GM21360 (cell line): ENCODE measurements around the gene RAB24.
"Not testable (repeated sequence)": the region's sequence is repeated elsewhere in the genome, so short reads cannot be mapped to it uniquely, and the experiment has no call there.

Source experiments
- ATAC-seq: cut with Tn5 transposase; IDR thresholded peaks from one replicate; pipeline ENCODE4 v1.9.1; 2021; ENCODE audit warnings: mild to moderate bottlenecking, moderate library complexity; ENCODE audit not compliant: unreplicated experiment

Gene RAB24

DNA sequence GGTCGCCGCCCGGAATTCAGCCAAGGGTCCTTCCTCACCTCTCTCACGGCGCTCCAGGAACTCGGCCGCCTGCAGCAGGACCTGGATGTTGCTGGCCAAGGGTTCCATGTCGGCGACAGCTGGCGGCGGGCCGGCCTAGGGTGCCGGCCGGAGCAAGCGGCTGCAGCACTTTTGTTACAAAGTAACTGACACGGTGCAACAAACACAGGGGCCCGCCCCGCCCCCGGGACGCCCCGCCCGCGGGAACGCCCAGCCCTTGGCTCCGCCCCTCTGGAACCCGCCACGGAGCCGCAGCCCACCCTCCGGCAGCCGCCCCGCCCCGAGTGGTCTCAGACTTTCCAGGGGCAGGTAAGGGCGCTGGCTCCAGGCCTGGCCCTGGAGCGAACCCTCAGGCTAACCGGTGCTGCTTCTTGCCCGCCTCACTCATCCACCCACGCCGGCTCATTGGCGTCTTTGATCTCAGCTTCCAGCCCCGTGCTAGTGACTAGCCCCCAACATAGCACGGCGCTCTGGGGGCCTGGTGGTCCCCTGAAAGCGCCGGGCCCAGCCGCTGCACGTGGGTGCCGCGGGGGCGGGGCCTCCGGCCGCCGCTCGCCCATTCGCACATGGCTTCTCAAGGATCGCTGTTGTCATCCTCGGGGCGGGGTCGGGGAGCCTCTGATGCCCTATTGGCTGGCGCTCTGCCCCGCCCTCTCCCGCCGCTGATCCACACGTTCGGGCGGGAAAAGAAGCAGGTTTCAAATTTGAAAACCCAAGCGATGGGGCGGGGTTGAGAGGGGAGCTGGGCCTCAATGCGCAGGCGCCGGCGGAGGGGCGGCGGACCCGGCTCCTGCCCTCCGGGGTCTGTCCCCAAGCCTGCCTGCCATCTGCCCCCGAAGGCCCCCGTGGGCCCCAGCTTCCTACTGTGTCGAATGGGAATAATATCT is 8.5 kb upstream of the RAB24 start, which contains the start of gene MXD3:
Gene MXD3, minus strand, starts transcription at position 176 of the 926 bp plus-strand sequence. Its CDS starts 68 bp downstream, at position 108.
- ATAC-seq: peak; percentile 69

DNA sequence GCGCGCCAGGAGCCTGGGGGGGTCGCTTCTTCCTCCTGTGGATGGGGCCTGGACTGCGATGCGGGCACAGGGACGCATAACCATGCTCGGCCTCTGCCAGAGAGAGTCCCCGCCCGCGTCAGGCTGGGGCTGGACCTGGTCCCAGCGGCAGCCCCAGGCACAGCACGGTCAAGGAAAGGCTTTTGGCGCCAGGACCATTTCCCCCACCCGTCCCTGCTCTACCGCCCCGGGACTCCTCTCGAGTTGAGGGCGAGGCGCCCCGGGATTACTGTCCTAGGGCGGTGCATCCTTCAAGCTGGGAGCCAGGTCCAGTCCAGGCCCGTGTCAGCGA is 7.8 kb upstream of the RAB24 start:
- ATAC-seq: no peak

DNA sequence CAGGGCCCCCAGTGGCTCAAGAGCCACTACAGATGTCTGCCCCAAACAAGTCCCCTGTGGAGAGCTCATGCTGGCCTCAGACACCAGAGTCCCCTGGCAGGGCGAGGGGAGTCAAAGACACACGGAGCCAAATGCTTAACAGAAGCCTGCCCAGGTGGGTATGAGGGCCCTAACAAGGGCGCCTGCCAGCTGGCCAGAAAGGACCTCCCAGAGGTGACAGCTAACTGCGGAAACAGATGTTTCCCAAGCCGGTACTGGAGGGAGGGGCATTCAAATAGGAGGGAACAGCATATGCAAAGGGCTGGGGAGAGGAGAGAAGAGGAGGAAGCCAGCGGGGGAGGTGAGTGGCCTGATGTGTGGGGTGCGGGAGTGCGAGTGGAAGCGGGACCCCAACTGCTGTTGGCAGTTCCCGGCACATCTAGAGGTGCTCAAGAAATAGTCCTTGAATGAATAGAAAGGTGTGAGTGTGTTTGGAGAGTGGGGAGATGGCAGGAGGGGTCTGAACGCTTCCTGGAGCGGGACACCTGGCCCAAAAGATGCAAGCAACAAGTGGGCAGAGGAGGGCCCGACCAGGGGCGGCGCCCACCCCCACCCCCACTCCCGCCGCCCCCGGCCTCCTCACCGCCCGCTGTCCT is 7.4 kb upstream of the RAB24 start:
- ATAC-seq: no peak

- ATAC-seq: no peak
Measured at GRCh38 chr5:177310332-177310731, 6.8 kb upstream of the RAB24 start.

- no peak for ATAC-seq
Measured at GRCh38 chr5:177309351-177310191, 6.1 kb upstream of the RAB24 start.

DNA sequence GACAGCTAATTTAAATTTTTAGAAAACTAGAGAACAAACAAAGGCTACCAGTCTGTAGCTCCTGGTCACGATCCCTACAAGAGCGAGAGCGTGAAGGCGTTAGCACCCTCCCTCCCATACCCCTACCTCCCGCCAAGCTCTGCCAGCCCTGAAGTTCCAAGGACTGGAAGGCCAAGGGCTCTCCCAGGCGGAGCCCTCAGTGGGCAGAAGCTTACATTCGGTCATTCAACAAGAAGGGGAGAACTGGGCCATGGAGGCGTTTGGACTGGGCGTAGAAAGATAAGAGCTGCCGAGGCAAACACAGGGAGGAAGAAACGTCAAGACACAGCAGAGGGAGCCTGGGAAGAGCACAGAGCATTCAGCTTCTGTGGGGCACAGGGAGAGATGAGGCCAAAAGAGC is 5.2 kb upstream of the RAB24 start:
- no peak for ATAC-seq

GRCh38 chr5:177307544-177308363 is 4.2 kb upstream of the RAB24 start:
- ATAC-seq: no peak

GRCh38 chr5:177306674-177307543 is 3.4 kb upstream of the RAB24 start:
- no peak for ATAC-seq

GRCh38 chr5:177306103-177306640 is 2.7 kb upstream of the RAB24 start:
- ATAC-seq: not testable (repeated sequence)

DNA sequence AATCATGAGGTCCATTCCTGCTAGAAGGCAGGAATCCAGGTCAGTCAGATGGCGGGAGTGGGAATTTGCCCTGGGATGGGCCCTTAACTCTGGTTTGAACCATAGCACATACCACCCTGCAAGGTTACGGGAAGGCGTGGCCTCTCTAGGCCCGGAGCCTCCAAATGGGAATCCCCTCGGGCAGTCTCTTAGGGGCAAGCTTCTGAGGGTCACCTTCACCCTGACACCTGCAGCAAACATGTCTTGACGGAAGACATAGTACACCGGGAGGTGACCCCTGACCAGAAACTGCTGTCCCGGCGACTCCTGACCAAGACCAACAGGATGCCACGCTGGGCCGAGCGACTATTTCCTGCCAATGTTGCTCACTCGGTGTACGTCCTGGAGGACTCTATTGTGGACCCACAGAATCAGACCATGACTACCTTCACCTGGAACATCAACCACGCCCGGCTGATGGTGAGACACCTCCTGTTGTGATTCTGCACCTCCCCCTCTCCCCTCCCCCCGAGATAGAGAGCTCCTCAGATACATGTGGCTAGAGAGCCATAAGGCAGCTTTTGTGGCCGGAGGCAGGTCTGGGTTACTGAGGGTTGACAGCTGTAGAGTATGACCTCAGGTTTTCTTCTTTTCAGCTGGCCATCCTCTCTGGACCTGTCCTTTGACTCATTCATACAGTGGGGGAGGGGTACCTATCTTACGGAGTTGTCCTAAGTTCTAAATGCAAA is 1.0 kb upstream of the RAB24 start:
- ATAC-seq: no peak

DNA sequence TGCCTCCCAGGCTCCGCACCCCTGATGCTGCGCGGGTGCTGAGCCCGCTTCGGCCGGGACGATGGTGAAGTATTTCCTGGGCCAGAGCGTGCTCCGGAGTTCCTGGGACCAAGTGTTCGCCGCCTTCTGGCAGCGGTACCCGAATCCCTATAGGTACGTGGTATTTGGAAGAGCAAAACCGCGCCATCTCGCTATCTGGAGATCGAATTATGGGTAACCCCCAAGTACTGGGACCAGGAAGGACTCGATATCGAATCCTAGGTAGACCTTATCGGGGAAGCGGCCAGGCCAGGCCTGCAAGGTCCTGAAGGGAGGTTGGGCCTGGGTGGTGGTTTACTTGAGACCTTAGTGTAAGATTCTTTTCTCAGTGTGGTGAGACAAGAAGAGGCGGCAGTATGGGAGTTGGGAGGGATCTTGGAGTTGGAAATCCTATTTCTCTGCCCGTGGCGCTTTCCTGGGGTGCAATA is 439 bp upstream of the RAB24 start:
- ATAC-seq: no peak

DNA sequence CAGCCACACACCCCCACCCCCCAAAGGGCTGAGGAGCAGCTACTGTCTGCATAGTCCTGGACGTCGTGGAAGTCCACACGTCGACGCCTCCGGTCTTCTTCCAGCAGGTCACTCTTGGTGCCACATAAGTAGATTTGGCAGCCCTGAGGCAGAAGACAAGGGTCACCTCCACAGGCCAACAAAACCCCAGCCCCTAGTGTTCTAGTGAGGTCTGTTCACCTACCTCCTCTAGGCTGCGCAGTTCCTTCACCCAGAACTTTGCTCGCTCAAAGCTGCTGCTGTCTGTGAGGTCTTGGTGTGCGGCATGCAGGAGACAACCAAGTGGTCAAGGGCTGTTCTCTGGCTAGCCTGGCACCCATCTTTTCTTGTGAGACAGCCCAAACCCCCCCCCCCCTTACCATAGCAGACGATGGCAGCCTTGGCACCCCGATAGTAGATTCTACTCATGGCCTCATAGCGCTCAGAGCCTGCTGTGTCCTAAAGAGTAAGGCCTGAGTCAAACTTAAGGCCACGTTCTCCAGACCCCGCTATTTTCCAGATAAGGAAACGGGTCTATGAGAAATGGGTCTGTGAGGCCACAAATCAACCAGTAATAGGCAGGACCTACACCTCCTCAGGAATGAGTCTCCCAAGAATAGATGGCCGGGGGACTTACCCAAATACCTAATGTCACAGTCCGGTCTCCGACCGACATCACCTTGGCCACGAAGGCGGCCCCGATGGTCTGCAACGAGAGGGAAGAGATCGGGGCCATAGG is 987 bp downstream of the RAB24 start:
- ATAC-seq: no peak

GRCh38 chr5:177301503-177302165 is 1.9 kb downstream of the RAB24 start:
- ATAC-seq: no peak

- no peak for ATAC-seq
Measured at GRCh38 chr5:177300951-177301350, 2.6 kb downstream of the RAB24 start.

DNA sequence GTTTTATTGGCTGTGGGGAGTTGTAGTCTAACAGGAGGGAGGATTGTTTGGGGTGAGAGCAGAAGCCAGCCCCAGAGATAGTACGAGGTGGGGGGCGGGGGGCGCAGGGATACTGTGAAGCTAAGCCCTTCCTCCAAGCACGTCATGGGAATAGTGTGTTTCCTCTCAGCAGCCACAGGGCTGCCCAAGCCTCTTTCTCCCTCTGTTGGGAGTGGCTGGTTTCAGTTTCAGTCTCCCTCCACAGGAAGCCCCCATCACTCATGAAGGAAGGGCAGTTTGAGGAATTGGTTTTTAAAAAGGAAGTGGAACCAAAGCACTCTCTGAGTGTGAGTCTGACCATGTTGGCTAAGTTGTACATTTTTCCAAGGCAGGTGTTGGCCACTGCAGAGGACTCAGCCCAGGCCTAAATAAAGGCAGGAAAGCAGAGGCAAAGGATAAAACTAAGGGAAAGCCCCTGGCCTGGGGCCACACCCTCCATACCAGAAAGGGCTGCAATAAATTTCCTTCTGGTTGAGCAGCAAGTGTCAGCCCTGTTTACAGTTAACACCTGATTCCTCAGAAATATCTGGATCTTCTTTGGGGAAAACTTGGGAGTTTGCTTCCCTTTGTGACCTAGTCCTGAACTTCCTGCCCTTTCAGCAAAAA is 3.2 kb downstream of the RAB24 start:
- ATAC-seq: no peak

- ATAC-seq: no peak
Measured at GRCh38 chr5:177299697-177300096, 3.8 kb downstream of the RAB24 start.

DNA sequence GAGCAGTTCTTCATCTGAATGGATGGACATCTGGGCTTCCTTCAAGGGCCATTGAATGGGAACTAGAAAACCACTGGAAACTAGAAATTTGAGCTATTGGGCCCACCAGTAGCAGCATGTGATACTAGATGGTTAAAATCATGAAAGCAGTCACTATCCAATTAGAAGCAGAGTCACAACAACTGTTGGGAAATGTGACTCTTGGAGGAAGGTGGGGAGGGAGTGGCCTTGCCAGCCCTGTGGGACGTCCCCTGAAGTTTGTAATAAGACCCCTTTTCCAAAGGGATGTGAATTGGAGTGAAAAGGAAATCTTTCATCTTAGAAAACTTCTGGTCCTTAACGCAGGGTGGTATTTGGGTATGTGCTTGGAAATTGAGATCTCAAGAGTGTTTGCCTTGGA is 5.6 kb downstream of the RAB24 start:
- no peak for ATAC-seq
